ENCODE measurements around the gene NME5.

The NME5 gene

GRCh38 chr5:138067945-138068344 is 71.3 kb downstream of the NME5 start:
- TF ChIP-seq, protein P1, sequence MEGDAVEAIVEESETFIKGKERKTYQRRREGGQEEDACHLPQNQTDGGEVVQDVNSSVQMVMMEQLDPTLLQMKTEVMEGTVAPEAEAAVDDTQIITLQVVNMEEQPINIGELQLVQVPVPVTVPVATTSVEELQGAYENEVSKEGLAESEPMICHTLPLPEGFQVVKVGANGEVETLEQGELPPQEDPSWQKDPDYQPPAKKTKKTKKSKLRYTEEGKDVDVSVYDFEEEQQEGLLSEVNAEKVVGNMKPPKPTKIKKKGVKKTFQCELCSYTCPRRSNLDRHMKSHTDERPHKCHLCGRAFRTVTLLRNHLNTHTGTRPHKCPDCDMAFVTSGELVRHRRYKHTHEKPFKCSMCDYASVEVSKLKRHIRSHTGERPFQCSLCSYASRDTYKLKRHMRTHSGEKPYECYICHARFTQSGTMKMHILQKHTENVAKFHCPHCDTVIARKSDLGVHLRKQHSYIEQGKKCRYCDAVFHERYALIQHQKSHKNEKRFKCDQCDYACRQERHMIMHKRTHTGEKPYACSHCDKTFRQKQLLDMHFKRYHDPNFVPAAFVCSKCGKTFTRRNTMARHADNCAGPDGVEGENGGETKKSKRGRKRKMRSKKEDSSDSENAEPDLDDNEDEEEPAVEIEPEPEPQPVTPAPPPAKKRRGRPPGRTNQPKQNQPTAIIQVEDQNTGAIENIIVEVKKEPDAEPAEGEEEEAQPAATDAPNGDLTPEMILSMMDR (IDR thresholded peaks at IDR 0.05; ENCODE audit: low read depth, low read length, missing control alignments) = no peak
- no peak overlapping the region for H3K4me3 ChIP-seq (ENCODE audit: low read depth, low read length)
- DNase-seq (ENCODE audit: low read depth) = no peak

Data from GM12864 (cell line).